T-cell (primary cell): ENCODE results near the gene MPI. TPM values are rescaled to one million over a fixed set of nuclear protein-coding genes. Genes with fewer than 3 reads are reported as not detected.

Experiments
- ATAC-seq, 4 experiments: fragments of 200-7000 bp in 3 of 4; fragments of 150-1000 bp in 1 of 4; cut with Tn5 transposase; replicated peaks in 1 of 4; 1 replicate in 3 of 4; 2 replicates in 1 of 4; pipeline ENCODE4 v1.10.0; 2021; ENCODE audit warnings: moderate library complexity in 3 of 4, mild to moderate bottlenecking in 2 of 4, moderate number of reproducible peaks in 1 of 4
- CTCF ChIA-PET, 2 donors: fragments of 300-600 bp; sonication (Branson Sonifier 250); formaldehyde crosslinking; loops; one replicate each; lab custom pipeline; 2022; ENCODE audit warnings: antibody characterized with exemption in 2 of 2; lab: Charles Lee
- POLR2A ChIA-PET, 2 donors: fragments of 300-600 bp; sonication (Branson Sonifier 250); formaldehyde crosslinking; loops; one replicate each; lab custom pipeline; 2022; ENCODE audit warnings: antibody characterized with exemption in 2 of 2; lab: Charles Lee
- DNase-seq, 35 experiments: peaks; one replicate each; pipeline versions ENCODE4 v3.0.0 to v3.0.0-alpha.2; 2013 to 2023
- H3K27ac ChIP-seq: one replicate; pipeline ENCODE4 v1.5.1; 2013; ENCODE audit warnings: low read length
- H3K27me3 ChIP-seq, 2 experiments: replicated peaks in 1 of 2; 1 replicate in 1 of 2; 2 replicates in 1 of 2; pipeline versions ENCODE4 v1.6.1 to v1.7.0; 2013; ENCODE audit warnings: low read length in 1 of 2, mixed read lengths in 1 of 2; ENCODE audit not compliant: control insufficient read depth in 2 of 2, insufficient read depth in 2 of 2; ENCODE audit errors: extremely low read depth in 1 of 2
- H3K36me3 ChIP-seq, 2 donors: 1 replicate in 1 of 2; 2 replicates in 1 of 2; pipeline versions ENCODE4 v1.6.1 to v1.7.0; 2013; ENCODE audit warnings: low read length in 1 of 2; ENCODE audit not compliant: control insufficient read depth in 2 of 2, insufficient read depth in 1 of 2; ENCODE audit errors: extremely low read depth in 1 of 2
- H3K4me1 ChIP-seq, 2 experiments: 1 replicate in 1 of 2; 2 replicates in 1 of 2; pipeline versions ENCODE4 v1.6.1 to v1.7.0; 2013; ENCODE audit warnings: low read length in 2 of 2, mixed read lengths in 1 of 2; ENCODE audit not compliant: insufficient read depth in 2 of 2, control insufficient read depth in 1 of 2; ENCODE audit errors: extremely low read depth in 1 of 2
- H3K4me3 ChIP-seq, 2 donors: 1 replicate in 1 of 2; 2 replicates in 1 of 2; pipeline versions ENCODE4 v1.5.1 to v1.7.0; 2013; ENCODE audit warnings: mild to moderate bottlenecking in 2 of 2, low read length in 1 of 2, moderate library complexity in 1 of 2; ENCODE audit not compliant: control insufficient read depth in 1 of 2; ENCODE audit errors: extremely low read depth in 1 of 2
- H3K9me3 ChIP-seq: 2 replicates; pipeline ENCODE4 v1.7.0; 2013
- H3K27ac Mint-ChIP-seq, 2 donors: one replicate each; pipeline ENCODE4 v1.8.0; 2020 to 2021; ENCODE audit warnings: mild to moderate bottlenecking in 2 of 2, mixed read lengths in 2 of 2
- H3K27me3 Mint-ChIP-seq, 2 donors: one replicate each; pipeline ENCODE4 v1.8.0; 2021 to 2022; ENCODE audit warnings: mixed read lengths in 2 of 2
- H3K36me3 Mint-ChIP-seq: one replicate; pipeline ENCODE4 v1.8.0; 2021; ENCODE audit warnings: mixed read lengths
- H3K4me1 Mint-ChIP-seq, 3 donors: one replicate each; pipeline ENCODE4 v1.8.0; 2020 to 2022; ENCODE audit warnings: mixed read lengths in 3 of 3, mild to moderate bottlenecking in 1 of 3
- H3K4me3 Mint-ChIP-seq, 3 donors: one replicate each; pipeline ENCODE4 v1.8.0; 2020 to 2022; ENCODE audit warnings: mild to moderate bottlenecking in 3 of 3, mixed read lengths in 3 of 3, moderate library complexity in 3 of 3
- H3K9me3 Mint-ChIP-seq, 3 donors: one replicate each; pipeline ENCODE4 v1.8.0; 2020 to 2022; ENCODE audit warnings: mixed read lengths in 3 of 3
- WGBS: methylation state at CpG from one replicate; pipeline ENCODE4 v1.1.5; 2013; ENCODE audit warnings: missing lambda C conversion rate; ENCODE audit not compliant: insufficient coverage; 5-methylcytosine and 5-hydroxymethylcytosine counted together
- total RNA-seq, 35 experiments: library from RNA in 6 of 35; stranded (reverse) in 6 of 35; fragments of 120-200 nt in 1 of 35; gene quantifications; one replicate each; pipeline versions ENCODE4 v1.2.1 to v1.2.4 and lab custom pipeline; 2013 to 2026

The MPI gene
- total RNA-seq, 5 donors from 2014 or later (not counting 1 experiment from before 2014, with no cell fraction given), result 36.5 to 74.1 (median 66.1) TPM

DNA sequence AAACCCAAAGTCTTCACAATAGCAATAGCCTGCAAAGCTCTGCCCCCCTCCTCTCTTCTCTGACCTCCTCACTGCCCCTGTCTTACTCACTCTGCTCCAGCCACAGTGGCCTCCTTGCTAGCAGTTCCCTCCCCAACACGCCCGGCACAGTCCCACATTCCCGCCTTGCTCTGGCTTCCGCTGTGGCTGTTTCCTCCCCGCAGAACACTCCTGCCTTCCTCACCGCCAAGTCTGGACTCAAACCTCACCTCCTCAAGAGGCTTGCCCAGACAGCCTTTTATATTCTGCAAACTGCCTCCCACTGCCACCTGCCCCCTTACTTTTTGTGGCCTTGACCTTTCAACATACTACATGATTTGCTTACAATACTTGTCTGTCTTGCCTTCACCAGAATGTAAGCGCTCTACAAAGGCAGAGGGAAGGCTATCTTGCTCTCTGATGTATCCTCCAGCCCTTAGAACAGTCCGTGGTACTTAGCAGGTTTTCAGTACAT lies 406 bp upstream of the MPI start:
- peak overlapping the region; percentile 89 to 94 for H3K27ac Mint-ChIP-seq
- H3K4me1 ChIP-seq, result peaks cover 14 to 49% of the 10 kb centered on the region in 2 experiments
- ChIA-PET POLR2A (interaction anchor here in 1 of 2 donors (1.0 kb wide), 1 partner anchor 14 kb away, joined by 3 read pairs; no protein-coding TSS in a partner anchor), CTCF (interaction anchor here (1.0 to 2.4 kb wide), 2 partner anchors 12 kb away, joined by 3 to 14 read pairs; no protein-coding TSS in a partner anchor)
- H3K36me3 ChIP-seq, result peaks cover 0 to 20% of the 10 kb centered on the region in 2 donors
- H3K9me3 Mint-ChIP-seq, result no peaks in the 10 kb centered on the region
- H3K9me3 ChIP-seq, result no peaks in the 10 kb centered on the region
- H3K27me3 Mint-ChIP-seq, result no peaks in the 10 kb centered on the region
- 50% methylated on average over 8 of the region's 8 CpGs for WGBS
- H3K27ac ChIP-seq, result peak overlapping the region; percentile 83
- peaks cover 46 to 60% (median 48%) of the 10 kb centered on the region in 3 donors for H3K4me1 Mint-ChIP-seq
- H3K4me3 Mint-ChIP-seq, result peak overlapping the region; percentile 90 to 91 (median 90)
- peak in 2 of 35 experiments; percentile 15 to 32 for DNase-seq
- H3K36me3 Mint-ChIP-seq, result peaks cover 16% of the 10 kb centered on the region
- peak; percentile 14 to 30 (median 23) for ATAC-seq
- H3K4me3 ChIP-seq, result peak overlapping the region; percentile 89 to 90
- no peaks in the 10 kb centered on the region for H3K27me3 ChIP-seq

- H3K4me1 ChIP-seq, result peaks cover 14 to 52% of the 10 kb centered on the region in 2 experiments
- 17% methylated on average over 1 of the region's 1 CpG for WGBS
Measured at GRCh38 chr15:74890665-74890960, 771 bp downstream of the MPI start.

DNA sequence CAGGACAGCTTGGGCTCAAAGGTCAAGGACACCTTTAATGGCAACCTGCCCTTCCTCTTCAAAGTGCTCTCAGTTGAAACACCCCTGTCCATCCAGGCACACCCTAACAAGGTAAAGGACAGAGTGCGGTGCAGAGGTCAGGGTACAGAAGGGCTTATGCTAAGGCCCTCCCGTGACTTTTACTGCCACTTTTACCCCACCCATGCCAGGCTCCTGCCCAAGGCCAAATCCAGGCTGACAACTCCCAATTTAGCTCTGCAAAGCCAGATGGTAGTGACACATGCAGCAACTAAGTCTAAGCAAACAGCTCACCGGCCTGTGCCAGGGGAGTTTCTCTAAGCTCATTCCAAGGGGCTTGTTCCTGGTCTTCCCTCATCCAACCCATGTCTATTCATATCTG lies 1.6 kb downstream of the MPI start:
- DNase-seq (no peak), ATAC-seq (no peak)
- H3K27ac ChIP-seq, result no peak overlapping the region
- ChIA-PET POLR2A (interaction anchor here (0.5 to 0.6 kb wide), 3 partner anchors 10 to 85 kb away, joined by 4 to 7 read pairs (median 5); no protein-coding TSS in a partner anchor), CTCF (interaction anchor here (0.8 to 1.4 kb wide), 2 partner anchors 10 to 26 kb away, joined by 4 to 9 read pairs; no protein-coding TSS in a partner anchor)
- H3K4me3 ChIP-seq, result no peak overlapping the region
- H3K27me3 ChIP-seq, result no peaks in the 10 kb centered on the region
- Mint-ChIP-seq H3K4me1 (peaks cover 46 to 60% (median 52%) of the 10 kb centered on the region in 3 donors), H3K36me3 (peaks cover 16% of the 10 kb centered on the region), H3K27me3 (no peaks in the 10 kb centered on the region), H3K4me3 (peak overlapping the region; percentile 43 to 91 (median 61)), H3K9me3 (no peaks in the 10 kb centered on the region), H3K27ac (peak overlapping the region; percentile 94 to 100)
- no peaks in the 10 kb centered on the region for H3K9me3 ChIP-seq
- peaks cover 14 to 52% of the 10 kb centered on the region in 2 experiments for H3K4me1 ChIP-seq
- peaks cover 2 to 30% of the 10 kb centered on the region in 2 donors for H3K36me3 ChIP-seq
- 100% methylated on average over 2 of the region's 3 CpGs for WGBS

More at GRCh38 chr15:74890665-74890960, 771 bp downstream of the MPI start:
- Mint-ChIP-seq H3K27me3 (no peaks in the 10 kb centered on the region), H3K4me3 (peak overlapping the region; percentile 90 to 91 (median 90)), H3K4me1 (peaks cover 46 to 60% (median 51%) of the 10 kb centered on the region in 3 donors), H3K9me3 (no peaks in the 10 kb centered on the region), H3K36me3 (peaks cover 16% of the 10 kb centered on the region), H3K27ac (peak overlapping the region; percentile 89 to 94)
- ChIA-PET POLR2A (no interaction called here), CTCF (interaction anchor here in 1 of 2 donors (0.8 kb wide), 1 partner anchor 25 kb away, joined by 4 read pairs; no protein-coding TSS in a partner anchor)
- Histone ChIP-seq H3K9me3 (no peaks in the 10 kb centered on the region), H3K36me3 (peaks cover 0 to 21% of the 10 kb centered on the region in 2 donors), H3K27ac (peak overlapping the region; percentile 83), H3K4me3 (peak overlapping the region; percentile 89 to 90), H3K27me3 (no peaks in the 10 kb centered on the region)
- ATAC-seq (no peak), DNase-seq (no peak)

DNA sequence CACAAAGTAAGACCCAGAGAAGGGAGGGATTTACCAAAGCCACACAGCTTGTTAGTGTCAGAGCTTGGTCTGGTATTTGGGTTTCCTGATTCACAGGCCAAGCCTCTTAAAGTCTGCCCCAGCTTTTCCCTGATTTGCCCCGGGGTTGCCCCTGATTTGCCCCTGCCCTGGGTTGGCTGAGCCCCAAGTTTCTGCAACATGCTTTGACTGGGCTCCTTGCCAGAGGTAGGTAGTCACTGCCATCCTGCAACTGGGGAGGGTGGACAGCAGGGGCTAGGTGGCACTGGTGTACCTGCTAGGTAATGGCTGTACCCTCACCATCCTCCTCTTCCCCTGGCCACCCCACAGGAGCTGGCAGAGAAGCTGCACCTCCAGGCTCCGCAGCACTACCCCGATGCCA lies 2.5 kb downstream of the MPI start:
- Mint-ChIP-seq H3K9me3 (no peaks in the 10 kb centered on the region), H3K36me3 (peaks cover 16% of the 10 kb centered on the region), H3K4me3 (peak overlapping the region in 1 of 3 donors; percentile 91), H3K27ac (peak overlapping the region; percentile 99 to 100), H3K27me3 (no peaks in the 10 kb centered on the region), H3K4me1 (peaks cover 46 to 60% (median 52%) of the 10 kb centered on the region in 3 donors)
- ATAC-seq, result no peak
- Histone ChIP-seq H3K4me3 (no peak overlapping the region), H3K9me3 (no peaks in the 10 kb centered on the region), H3K27ac (peak overlapping the region; percentile 69), H3K4me1 (peaks cover 14 to 52% of the 10 kb centered on the region in 2 experiments), H3K27me3 (no peaks in the 10 kb centered on the region), H3K36me3 (peaks cover 2 to 37% of the 10 kb centered on the region in 2 donors)
- CTCF ChIA-PET, result interaction anchor here in 1 of 2 donors (0.7 to 1.8 kb wide), 3 partner anchors 9 to 228 kb away, joined by 3 to 9 read pairs (median 6); no protein-coding TSS in a partner anchor
- WGBS, result 17% methylated on average over 1 of the region's 3 CpGs
- DNase-seq, result peak in 1 of 35 experiments; percentile 3
- POLR2A ChIA-PET, result no interaction called here

- H3K4me1 ChIP-seq, result peaks cover 14 to 52% of the 10 kb centered on the region in 2 experiments
- Mint-ChIP-seq H3K4me1 (peaks cover 46 to 60% (median 52%) of the 10 kb centered on the region in 3 donors), H3K36me3 (peaks cover 16% of the 10 kb centered on the region), H3K4me3 (peak overlapping the region in 2 of 3 donors; percentile 17 to 67), H3K9me3 (no peaks in the 10 kb centered on the region), H3K27me3 (no peaks in the 10 kb centered on the region), H3K27ac (peak overlapping the region; percentile 99 to 100)
- H3K36me3 ChIP-seq, result peaks cover 2 to 42% of the 10 kb centered on the region in 2 donors
- H3K27me3 ChIP-seq, result no peaks in the 10 kb centered on the region
- DNase-seq (no peak), ATAC-seq (no peak)
- H3K4me3 ChIP-seq, result no peak overlapping the region
- no peaks in the 10 kb centered on the region for H3K9me3 ChIP-seq
- WGBS, result 100% methylated on average over 1 of the region's 2 CpGs
- ChIA-PET CTCF (interaction anchor here in 1 of 2 donors (1.4 to 1.8 kb wide), 2 partner anchors 23 to 115 kb away, joined by 3 to 6 read pairs; no protein-coding TSS in a partner anchor), POLR2A (no interaction called here)
- peak overlapping the region; percentile 69 for H3K27ac ChIP-seq
Measured at GRCh38 chr15:74892931-74893330, 3.1 kb downstream of the MPI start.

GRCh38 chr15:74893627-74894026 lies 3.8 kb downstream of the MPI start:
- H3K36me3 ChIP-seq, result peaks cover 4 to 45% of the 10 kb centered on the region in 2 donors
- ChIA-PET POLR2A (interaction anchor here in 1 of 2 donors (0.6 kb wide), 1 partner anchor 36 kb away, joined by 3 read pairs; no protein-coding TSS in a partner anchor), CTCF (interaction anchor here (0.6 to 1.8 kb wide), 13 partner anchors 8 to 949 kb away, joined by 3 to 11 read pairs (median 3); partner anchors contain the start of gene FAM219B (in 1 of the 2))
- no peaks in the 10 kb centered on the region for H3K27me3 Mint-ChIP-seq
- H3K27ac Mint-ChIP-seq, result peak overlapping the region; percentile 99 to 100
- peak; percentile 72 to 76 (median 74) for ATAC-seq
- peak in 28 of 35 experiments; percentile 5 to 72 (median 34) for DNase-seq
- no peaks in the 10 kb centered on the region for H3K27me3 ChIP-seq
- peak overlapping the region; percentile 67 to 76 (median 71) for H3K4me3 Mint-ChIP-seq
- peaks cover 46 to 60% (median 52%) of the 10 kb centered on the region in 3 donors for H3K4me1 Mint-ChIP-seq
- H3K4me3 ChIP-seq, result no peak overlapping the region
- peaks cover 14 to 52% of the 10 kb centered on the region in 2 experiments for H3K4me1 ChIP-seq
- no peaks in the 10 kb centered on the region for H3K9me3 ChIP-seq
- no CpG with 5 or more reads among the region's 3 CpGs for WGBS
- peaks cover 16% of the 10 kb centered on the region for H3K36me3 Mint-ChIP-seq
- H3K9me3 Mint-ChIP-seq, result no peaks in the 10 kb centered on the region
- H3K27ac ChIP-seq, result peak overlapping the region; percentile 69
